Transverse colon (tissue), 4 donors: ENCODE results near the gene KIFC3. TPM values are rescaled to one million over a fixed set of nuclear protein-coding genes. Genes with fewer than 3 reads are reported as not detected.
"Not testable (repeated sequence)": the region's sequence is repeated elsewhere in the genome, so short reads cannot be mapped to it uniquely, and the experiment has no call there.

Source experiments
- DNase-seq: peaks from one replicate; pipeline ENCODE4 v3.0.0-alpha.2; 2019
- H3K27ac ChIP-seq, 4 donors: fragments of 200-600 bp; sonication (generic); 2 replicates each; pipeline ENCODE4 v1.5.1; 2016 to 2018; ENCODE audit warnings: inconsistent platforms in 4 of 4
- H3K27me3 ChIP-seq: fragments of 200-600 bp; sonication (generic); 2 replicates; pipeline ENCODE4 v1.5.1; 2017; ENCODE audit warnings: inconsistent platforms
- H3K36me3 ChIP-seq, 4 donors: fragments of 200-600 bp; sonication (generic); 2 replicates each; pipeline ENCODE4 v1.5.1; 2017 to 2019; ENCODE audit warnings: inconsistent platforms in 4 of 4
- H3K4me1 ChIP-seq, 4 donors: fragments of 200-600 bp; sonication (generic); 2 replicates each; pipeline ENCODE4 v1.5.1; 2017 to 2020; ENCODE audit warnings: inconsistent platforms in 4 of 4
- H3K4me3 ChIP-seq, 4 donors: fragments of 200-600 bp; sonication (generic); 1 replicate in 1 of 4; 2 replicates in 3 of 4; pipeline versions ENCODE4 v1.5.1 to v1.6.1; 2017 to 2019; ENCODE audit warnings: inconsistent platforms in 4 of 4
- H3K9me3 ChIP-seq, 2 donors: fragments of 200-600 bp; sonication (generic); 2 replicates each; pipeline ENCODE4 v1.5.1; 2017 to 2019; ENCODE audit warnings: inconsistent platforms in 2 of 2
- CTCF ChIP-seq, 5 experiments: fragments of 200-600 bp in 3 of 5; fragments of 450-650 bp in 2 of 5; sonication (generic) in 3 of 5; IDR thresholded peaks; 1 replicate in 2 of 5; 2 replicates in 3 of 5; pipeline ENCODE4 v1.5.1; 2016 to 2017; ENCODE audit warnings: antibody characterized with exemption in 5 of 5, inconsistent platforms in 3 of 5, mild to moderate bottlenecking in 2 of 5, moderate library complexity in 1 of 5
- EP300 ChIP-seq: sonication (generic); formaldehyde crosslinking; IDR thresholded peaks from one replicate; pipeline ENCODE4 v1.6.1; 2017; ENCODE audit warnings: antibody characterized with exemption, low read depth
- POLR2A ChIP-seq: fragments of 450-650 bp; IDR thresholded peaks from one replicate; pipeline ENCODE4 v1.6.1; 2016; ENCODE audit warnings: antibody characterized with exemption, mild to moderate bottlenecking, moderate library complexity
- POLR2AphosphoS5 ChIP-seq, 3 donors: sonication (generic); formaldehyde crosslinking; IDR thresholded peaks; one replicate each; pipeline ENCODE4 v1.6.1; 2016; ENCODE audit warnings: antibody characterized with exemption in 3 of 3
- WGBS, 2 donors: methylation state at CpG; one replicate each; pipeline ENCODE4 v1.1.5; 2018; ENCODE audit warnings: low coverage in 1 of 2; 5-methylcytosine and 5-hydroxymethylcytosine counted together
- in situ Hi-C, 4 donors: fragments of 200-750 bp; cut with MboI; loops; one replicate each; pipeline versions ENCODE4 v1.15.0 to v1.15.1; 2017; ENCODE audit warnings: low sequenced_read_pairs in 3 of 4, low pct_ligation_motif_present in 1 of 4, low pct_unique_long_range_greater_than_20kb in 1 of 4
- intact Hi-C: fragments of 100-400 bp; cut with DNase I; formaldehyde crosslinking; loops from one replicate; pipeline ENCODE4 v1.15.1; 2023; ENCODE audit warnings: low total_unique reads
- total RNA-seq, 4 donors: library from RNA; depleted of rRNA; stranded (reverse); fragments of >200 nt; gene quantifications; one replicate each; pipeline ENCODE4 v1.1.0, GENCODE V29; 2016

The KIFC3 gene
- total RNA-seq, 4 donors from 2014 or later: 5.2 to 46.8 (median 13.5) TPM

DNA sequence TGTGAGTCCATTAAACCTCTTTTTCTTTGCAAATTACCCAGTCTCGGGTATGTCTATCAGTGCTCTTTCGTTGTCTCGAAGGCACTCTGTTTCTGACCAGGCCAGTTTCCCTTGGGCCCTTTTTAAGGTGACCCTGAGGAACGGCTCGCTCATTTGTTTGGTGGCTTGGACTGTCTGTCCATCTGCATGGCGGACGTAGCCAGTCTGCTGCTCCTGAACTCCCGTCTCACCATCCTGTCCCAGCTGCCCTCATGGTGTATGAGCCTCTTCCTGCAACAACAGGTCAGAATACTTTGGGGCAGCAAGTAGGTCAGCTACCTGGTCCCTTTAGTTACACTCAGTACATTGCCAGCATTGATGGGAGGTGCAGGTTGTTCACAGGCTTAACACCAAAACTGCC, 88.7 kb downstream of the KIFC3 start:
- Histone ChIP-seq H3K4me3 (no peak overlapping the region), H3K27ac (no peak overlapping the region), H3K4me1 (no peaks in the 10 kb centered on the region), H3K9me3 (no peaks in the 10 kb centered on the region), H3K36me3 (no peaks in the 10 kb centered on the region), H3K27me3 (no peaks in the 10 kb centered on the region)
- no peak for TF ChIP-seq POLR2A
- TF ChIP-seq EP300: no peak
- no peak for TF ChIP-seq POLR2AphosphoS5 (IDR thresholded peaks at IDR 0.05)
- no peak for TF ChIP-seq CTCF (IDR thresholded peaks at IDR 0.05)
- intact Hi-C loops (no loop called here), in situ Hi-C loops (no loop called here)
- no peak for DNase-seq
- 81 to 88% methylated on average over 3 to 8 of the region's 8 CpGs for WGBS, 2 donors

DNA sequence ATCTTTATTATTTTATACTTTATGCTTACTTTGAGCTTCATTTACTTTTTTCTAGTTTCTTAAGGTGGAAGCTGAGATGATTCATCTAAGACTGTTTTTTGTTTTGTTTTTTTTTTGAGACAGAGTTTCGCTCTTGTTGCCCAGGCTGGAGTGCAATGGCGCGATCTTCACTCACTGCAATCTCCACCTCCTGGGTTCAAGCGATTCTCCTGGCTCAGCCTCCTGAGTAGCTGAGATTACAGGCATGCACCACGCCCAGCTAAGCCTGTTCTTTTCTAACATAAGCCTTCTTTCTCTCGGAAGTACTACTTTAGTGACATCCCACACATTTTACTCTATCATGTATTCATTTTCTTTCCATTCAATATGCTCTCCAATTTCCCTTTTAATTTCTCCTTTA, 89.7 kb downstream of the KIFC3 start:
- H3K4me1 ChIP-seq, H3K27me3 ChIP-seq, DNase-seq, H3K27ac ChIP-seq, H3K9me3 ChIP-seq, in situ Hi-C loops, intact Hi-C loops, H3K4me3 ChIP-seq, H3K36me3 ChIP-seq: not testable (repeated sequence)
- WGBS, 2 donors: 58 to 70% methylated on average over 6 of the region's 6 CpGs

GRCh38 chr16:57711993-57712392, 90.3 kb downstream of the KIFC3 start:
- in situ Hi-C loops: no loop called here

DNA sequence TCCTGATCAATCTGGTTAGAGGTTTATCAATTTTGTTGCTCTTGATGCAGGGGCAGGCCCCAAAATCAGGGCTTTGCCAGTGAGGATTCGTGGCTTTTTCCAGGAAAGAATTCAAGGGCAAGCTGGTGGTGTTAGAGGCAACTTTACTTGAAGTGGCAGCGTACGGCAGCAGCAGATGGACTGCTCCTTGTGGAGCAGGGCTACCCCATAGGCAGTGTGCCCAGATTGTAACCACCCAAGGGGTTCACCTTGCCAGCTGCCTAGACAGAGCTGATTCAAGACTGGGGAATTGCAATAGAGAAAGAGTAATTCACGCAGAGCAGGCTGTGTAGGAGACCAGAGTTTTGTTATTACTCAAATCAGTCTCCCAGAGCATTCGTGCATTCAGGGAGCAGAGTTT, 90.9 kb downstream of the KIFC3 start:
- TF ChIP-seq EP300: no peak
- no peak for TF ChIP-seq POLR2A
- no peak for TF ChIP-seq POLR2AphosphoS5 (IDR thresholded peaks at IDR 0.05)
- TF ChIP-seq CTCF (IDR thresholded peaks at IDR 0.05): no peak
- Histone ChIP-seq H3K27me3 (no peaks in the 10 kb centered on the region), H3K9me3 (no peaks in the 10 kb centered on the region), H3K4me3 (no peak overlapping the region), H3K27ac (no peak overlapping the region), H3K4me1 (no peaks in the 10 kb centered on the region), H3K36me3 (no peaks in the 10 kb centered on the region)
- in situ Hi-C loops: no loop called here
- intact Hi-C loops: no loop called here
- no peak for DNase-seq
- WGBS, 2 donors: 75% methylated on average over 5 of the region's 5 CpGs; no CpG with 5 or more reads in 1 of the 2 donors

More at GRCh38 chr16:57711993-57712392, 90.3 kb downstream of the KIFC3 start:
- Histone ChIP-seq H3K36me3 (no peaks in the 10 kb centered on the region), H3K27me3 (no peaks in the 10 kb centered on the region), H3K4me1 (no peaks in the 10 kb centered on the region), H3K27ac (no peak overlapping the region), H3K9me3 (no peaks in the 10 kb centered on the region), H3K4me3 (no peak overlapping the region)
- intact Hi-C loops: no loop called here
- WGBS, 2 donors: 81 to 88% methylated on average over 3 of the region's 3 CpGs
- DNase-seq: no peak
- no peak for TF ChIP-seq CTCF (IDR thresholded peaks at IDR 0.05)
- TF ChIP-seq POLR2A: no peak
- TF ChIP-seq POLR2AphosphoS5 (IDR thresholded peaks at IDR 0.05): no peak
- no peak for TF ChIP-seq EP300

- intact Hi-C loops: no loop called here
- no peak for DNase-seq
- in situ Hi-C loops: no loop called here
- no peaks in the 10 kb centered on the region for H3K36me3 ChIP-seq
- H3K27ac ChIP-seq: no peak overlapping the region
- no peaks in the 10 kb centered on the region for H3K4me1 ChIP-seq
- no peak overlapping the region for H3K4me3 ChIP-seq
- no peaks in the 10 kb centered on the region for H3K27me3 ChIP-seq
- TF ChIP-seq CTCF (IDR thresholded peaks at IDR 0.05): no peak
- TF ChIP-seq EP300: no peak
- TF ChIP-seq POLR2A: no peak
- TF ChIP-seq POLR2AphosphoS5 (IDR thresholded peaks at IDR 0.05): no peak
- H3K9me3 ChIP-seq: no peaks in the 10 kb centered on the region
- 79 to 86% methylated on average over 3 of the region's 3 CpGs for WGBS, 2 donors
Measured at GRCh38 chr16:57709663-57710062, 92.6 kb downstream of the KIFC3 start.
